ENCODE data around the gene CYSLTR2. TPM values are rescaled to one million over a fixed set of nuclear protein-coding genes. Genes with fewer than 3 reads are reported as not detected.

CYSLTR2 gene
- total RNA-seq, 1 donor from 2014 or later, result 2.1 TPM

DNA sequence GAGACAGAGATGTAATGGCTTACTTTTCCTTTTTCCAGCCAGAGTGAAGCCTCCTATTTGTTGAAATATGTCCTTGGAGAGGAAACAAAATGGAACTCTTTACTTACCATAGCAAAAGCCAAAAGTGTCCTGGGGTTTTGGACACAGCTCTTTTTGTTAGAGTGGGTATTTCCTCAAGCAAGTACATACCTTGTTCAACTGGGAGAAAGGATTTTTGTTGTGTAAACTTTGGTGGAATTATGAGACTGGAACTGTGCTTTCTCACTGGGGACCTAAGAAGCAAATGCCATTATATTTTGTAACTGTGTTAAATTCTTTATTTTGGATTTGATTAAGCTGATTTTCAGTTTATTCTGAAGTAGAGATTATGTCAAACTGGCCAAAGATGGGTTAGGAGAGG is 58.4 kb downstream of the CYSLTR2 start:
- Mint-ChIP-seq H3K27me3 (ENCODE audit: low read depth, unreplicated experiment) (no peaks in the 10 kb centered on the region), H3K9me3 (ENCODE audit: unreplicated experiment) (peaks cover 9% of the 10 kb centered on the region), H3K4me1 (ENCODE audit: low read depth, unreplicated experiment) (peaks cover 6% of the 10 kb centered on the region), H3K36me3 (ENCODE audit: low read depth, unreplicated experiment) (no peaks in the 10 kb centered on the region), H3K27ac (ENCODE audit: unreplicated experiment) (no peak overlapping the region), H3K4me3 (ENCODE audit: unreplicated experiment) (no peak overlapping the region)
- Histone ChIP-seq H3K4me3 (ENCODE audit: insufficient read depth, low read depth, low read length) (no peak overlapping the region), H2AFZ (ENCODE audit: low read depth, low read length) (no peak overlapping the region), H3K9me3 (ENCODE audit: insufficient read depth, low read depth, low read length) (no peaks in the 10 kb centered on the region), H3K4me1 (ENCODE audit: insufficient read depth, low read length) (no peaks in the 10 kb centered on the region), H3K27me3 (ENCODE audit: insufficient read depth, low read length) (no peaks in the 10 kb centered on the region), H3K27ac (ENCODE audit: low read depth, low read length) (no peak overlapping the region), H3K4me2 (ENCODE audit: low read length) (no peak overlapping the region), H4K20me1 (ENCODE audit: insufficient read depth, low read length) (no peaks in the 10 kb centered on the region), H3K9ac (ENCODE audit: low read length) (no peak overlapping the region), H3K79me2 (ENCODE audit: insufficient read depth, low read length) (no peaks in the 10 kb centered on the region), H3K36me3 (ENCODE audit: insufficient read depth, low read length) (no peaks in the 10 kb centered on the region)
- DNase-seq (ENCODE audit: low read depth) (no peak), FAIRE-seq (no peak)
- no peak for TF ChIP-seq EZH2 (IDR thresholded peaks at IDR 0.05; ENCODE audit: insufficient read depth, low read length)
- TF ChIP-seq, protein P1, sequence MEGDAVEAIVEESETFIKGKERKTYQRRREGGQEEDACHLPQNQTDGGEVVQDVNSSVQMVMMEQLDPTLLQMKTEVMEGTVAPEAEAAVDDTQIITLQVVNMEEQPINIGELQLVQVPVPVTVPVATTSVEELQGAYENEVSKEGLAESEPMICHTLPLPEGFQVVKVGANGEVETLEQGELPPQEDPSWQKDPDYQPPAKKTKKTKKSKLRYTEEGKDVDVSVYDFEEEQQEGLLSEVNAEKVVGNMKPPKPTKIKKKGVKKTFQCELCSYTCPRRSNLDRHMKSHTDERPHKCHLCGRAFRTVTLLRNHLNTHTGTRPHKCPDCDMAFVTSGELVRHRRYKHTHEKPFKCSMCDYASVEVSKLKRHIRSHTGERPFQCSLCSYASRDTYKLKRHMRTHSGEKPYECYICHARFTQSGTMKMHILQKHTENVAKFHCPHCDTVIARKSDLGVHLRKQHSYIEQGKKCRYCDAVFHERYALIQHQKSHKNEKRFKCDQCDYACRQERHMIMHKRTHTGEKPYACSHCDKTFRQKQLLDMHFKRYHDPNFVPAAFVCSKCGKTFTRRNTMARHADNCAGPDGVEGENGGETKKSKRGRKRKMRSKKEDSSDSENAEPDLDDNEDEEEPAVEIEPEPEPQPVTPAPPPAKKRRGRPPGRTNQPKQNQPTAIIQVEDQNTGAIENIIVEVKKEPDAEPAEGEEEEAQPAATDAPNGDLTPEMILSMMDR (IDR thresholded peaks at IDR 0.05; ENCODE audit: insufficient read depth, low read depth, low read length), result no peak

DNA sequence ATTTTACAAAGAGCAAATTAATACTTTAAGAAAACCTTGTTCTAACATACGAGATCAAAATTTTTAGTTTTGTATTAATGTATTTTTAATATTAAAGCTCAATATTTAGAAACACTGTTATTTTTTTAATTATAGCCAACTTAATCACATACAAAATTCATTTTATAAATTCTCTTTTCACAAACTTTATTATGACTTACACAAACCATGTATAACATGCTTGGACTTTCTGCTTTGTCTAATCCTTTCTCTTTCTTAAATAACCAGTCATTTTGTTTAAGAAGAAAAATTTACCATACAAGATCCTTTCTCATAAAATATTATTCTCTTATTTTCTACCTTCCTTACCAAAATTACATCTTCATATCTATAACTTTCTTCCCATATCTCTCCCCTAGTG is 62.2 kb downstream of the CYSLTR2 start:
- Mint-ChIP-seq H3K9me3 (ENCODE audit: unreplicated experiment) (peaks cover 17% of the 10 kb centered on the region), H3K27me3 (ENCODE audit: low read depth, unreplicated experiment) (no peaks in the 10 kb centered on the region), H3K4me3 (ENCODE audit: unreplicated experiment) (no peak overlapping the region), H3K27ac (ENCODE audit: unreplicated experiment) (no peak overlapping the region), H3K36me3 (ENCODE audit: low read depth, unreplicated experiment) (no peaks in the 10 kb centered on the region), H3K4me1 (ENCODE audit: low read depth, unreplicated experiment) (peaks cover 6% of the 10 kb centered on the region)
- H3K9ac ChIP-seq (ENCODE audit: low read length), result no peak overlapping the region
- no peaks in the 10 kb centered on the region for H4K20me1 ChIP-seq (ENCODE audit: insufficient read depth, low read length)
- H3K4me2 ChIP-seq (ENCODE audit: low read length), result no peak overlapping the region
- no peak for TF ChIP-seq EZH2 (IDR thresholded peaks at IDR 0.05; ENCODE audit: insufficient read depth, low read length)
- TF ChIP-seq, protein P1 (IDR thresholded peaks at IDR 0.05; ENCODE audit: insufficient read depth, low read depth, low read length), result no peak
- no peaks in the 10 kb centered on the region for H3K4me1 ChIP-seq (ENCODE audit: insufficient read depth, low read length)
- no peak overlapping the region for H3K4me3 ChIP-seq (ENCODE audit: insufficient read depth, low read depth, low read length)
- H3K27ac ChIP-seq (ENCODE audit: low read depth, low read length), result no peak overlapping the region
- H3K9me3 ChIP-seq (ENCODE audit: insufficient read depth, low read depth, low read length), result no peaks in the 10 kb centered on the region
- FAIRE-seq (no peak), DNase-seq (ENCODE audit: low read depth) (no peak)
- no peak overlapping the region for H2AFZ ChIP-seq (ENCODE audit: low read depth, low read length)
- H3K79me2 ChIP-seq (ENCODE audit: insufficient read depth, low read length), result no peaks in the 10 kb centered on the region
- no peaks in the 10 kb centered on the region for H3K27me3 ChIP-seq (ENCODE audit: insufficient read depth, low read length)
- H3K36me3 ChIP-seq (ENCODE audit: insufficient read depth, low read length), result no peaks in the 10 kb centered on the region

DNA sequence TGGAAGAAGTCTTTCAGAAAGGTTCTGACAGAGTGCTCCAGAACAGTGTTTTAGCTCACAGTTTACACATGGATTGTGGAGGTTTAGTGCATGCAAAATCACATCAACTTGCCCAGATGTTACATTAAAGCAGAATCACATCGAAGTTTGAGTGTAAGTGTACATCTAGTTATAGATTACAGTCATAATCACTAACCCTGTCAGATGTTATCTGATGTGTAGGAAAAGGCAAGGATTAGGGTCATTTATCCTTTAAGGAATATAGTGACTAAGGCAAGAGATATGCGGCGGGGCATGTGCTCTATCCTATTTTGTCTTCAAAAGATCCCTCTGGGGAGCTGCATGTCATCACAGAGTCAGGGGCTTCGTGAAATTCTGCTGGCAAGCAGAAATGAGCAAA is 66.9 kb downstream of the CYSLTR2 start:
- no peaks in the 10 kb centered on the region for H3K36me3 ChIP-seq (ENCODE audit: insufficient read depth, low read length)
- no peaks in the 10 kb centered on the region for H3K79me2 ChIP-seq (ENCODE audit: insufficient read depth, low read length)
- H3K4me2 ChIP-seq (ENCODE audit: low read length), result no peak overlapping the region
- H3K4me3 ChIP-seq (ENCODE audit: insufficient read depth, low read depth, low read length), result no peak overlapping the region
- H3K4me1 ChIP-seq (ENCODE audit: insufficient read depth, low read length), result no peaks in the 10 kb centered on the region
- H2AFZ ChIP-seq (ENCODE audit: low read depth, low read length), result no peak overlapping the region
- H3K9ac ChIP-seq (ENCODE audit: low read length), result no peak overlapping the region
- H3K4me3 Mint-ChIP-seq (ENCODE audit: unreplicated experiment), result no peak overlapping the region
- TF ChIP-seq EZH2 (IDR thresholded peaks at IDR 0.05; ENCODE audit: insufficient read depth, low read length), result no peak
- TF ChIP-seq, protein P1 (IDR thresholded peaks at IDR 0.05; ENCODE audit: insufficient read depth, low read depth, low read length), result no peak
- no peak overlapping the region for H3K27ac ChIP-seq (ENCODE audit: low read depth, low read length)
- DNase-seq (ENCODE audit: low read depth) (no peak), FAIRE-seq (no peak)
- no peaks in the 10 kb centered on the region for H3K27me3 Mint-ChIP-seq (ENCODE audit: low read depth, unreplicated experiment)
- no peaks in the 10 kb centered on the region for H3K9me3 ChIP-seq (ENCODE audit: insufficient read depth, low read depth, low read length)
- H3K27me3 ChIP-seq (ENCODE audit: insufficient read depth, low read length), result no peaks in the 10 kb centered on the region
- H3K36me3 Mint-ChIP-seq (ENCODE audit: low read depth, unreplicated experiment), result no peaks in the 10 kb centered on the region
- no peak overlapping the region for H3K27ac Mint-ChIP-seq (ENCODE audit: unreplicated experiment)
- peaks cover 10% of the 10 kb centered on the region for H3K9me3 Mint-ChIP-seq (ENCODE audit: unreplicated experiment)
- peaks cover 6% of the 10 kb centered on the region for H3K4me1 Mint-ChIP-seq (ENCODE audit: low read depth, unreplicated experiment)
- H4K20me1 ChIP-seq (ENCODE audit: insufficient read depth, low read length), result no peaks in the 10 kb centered on the region
